Activated T-helper 1 cell treated with anti-CD3 and anti-CD28 coated beads, Interleukin-12 subunit alpha, Interleukin-12 subunit beta, Interleukin-2, Interleukin-4 antibody, amounts not matched to agents 30 ng/mL and 10 ng/mL and 1 ng/mL, durations not matched to agents 14 hours and 24 hours and 36 hours (primary cell): ENCODE data around the gene COL1A1. TPM values are rescaled to one million over a fixed set of nuclear protein-coding genes. Genes with fewer than 3 reads are reported as not detected.

Experiments used
- DNase-seq: peaks from one replicate; pipeline ENCODE4 v3.0.0; 2021; ENCODE audit warnings: low spot score
- H3K27ac Mint-ChIP-seq: one replicate; pipeline ENCODE4 v1.8.0; 2021; ENCODE audit warnings: mild to moderate bottlenecking, mixed read lengths
- H3K27me3 Mint-ChIP-seq: one replicate; pipeline ENCODE4 v1.8.0; 2022; ENCODE audit warnings: mild to moderate bottlenecking, moderate library complexity, mixed read lengths; ENCODE audit not compliant: insufficient read depth
- H3K36me3 Mint-ChIP-seq: one replicate; pipeline ENCODE4 v1.8.0; 2021; ENCODE audit warnings: low read depth, mixed read lengths
- H3K4me1 Mint-ChIP-seq: one replicate; pipeline ENCODE4 v1.8.0; 2021; ENCODE audit warnings: low read depth, mixed read lengths
- H3K4me3 Mint-ChIP-seq: one replicate; pipeline ENCODE4 v1.8.0; 2021; ENCODE audit warnings: mild to moderate bottlenecking, moderate library complexity, mixed read lengths
- H3K9me3 Mint-ChIP-seq: one replicate; pipeline ENCODE4 v1.8.0; 2021; ENCODE audit warnings: mixed read lengths
- intact Hi-C: fragments of 100-400 bp; cut with micrococcal nuclease; formaldehyde crosslinking; loops from one replicate; pipeline ENCODE4 v1.15.1; 2024
- total RNA-seq: library from RNA; stranded (reverse); gene quantifications from 2 replicates; pipeline ENCODE4 v1.2.3, GENCODE V29; 2022

COL1A1 gene
- total RNA-seq, 1 donor from 2014 or later = 2.0 TPM

GRCh38 chr17:50145532-50146229 lies 55.8 kb downstream of the COL1A1 start:
- no peaks in the 10 kb centered on the region for H3K27me3 Mint-ChIP-seq
- peak overlapping the region; percentile 77 for H3K4me3 Mint-ChIP-seq
- peak overlapping the region; percentile 75 for H3K27ac Mint-ChIP-seq
- peaks cover 52% of the 10 kb centered on the region for H3K36me3 Mint-ChIP-seq
- intact Hi-C loops = no loop called here
- peaks cover 71% of the 10 kb centered on the region for H3K4me1 Mint-ChIP-seq
- H3K9me3 Mint-ChIP-seq = no peaks in the 10 kb centered on the region
- DNase-seq = no peak

GRCh38 chr17:50144845-50145531 lies 56.4 kb downstream of the COL1A1 start:
- Mint-ChIP-seq H3K36me3 (peaks cover 58% of the 10 kb centered on the region), H3K4me3 (peak overlapping the region; percentile 77), H3K27me3 (no peaks in the 10 kb centered on the region), H3K4me1 (peaks cover 78% of the 10 kb centered on the region), H3K9me3 (no peaks in the 10 kb centered on the region), H3K27ac (peak overlapping the region; percentile 75)
- intact Hi-C loops = no loop called here
- no peak for DNase-seq

DNA sequence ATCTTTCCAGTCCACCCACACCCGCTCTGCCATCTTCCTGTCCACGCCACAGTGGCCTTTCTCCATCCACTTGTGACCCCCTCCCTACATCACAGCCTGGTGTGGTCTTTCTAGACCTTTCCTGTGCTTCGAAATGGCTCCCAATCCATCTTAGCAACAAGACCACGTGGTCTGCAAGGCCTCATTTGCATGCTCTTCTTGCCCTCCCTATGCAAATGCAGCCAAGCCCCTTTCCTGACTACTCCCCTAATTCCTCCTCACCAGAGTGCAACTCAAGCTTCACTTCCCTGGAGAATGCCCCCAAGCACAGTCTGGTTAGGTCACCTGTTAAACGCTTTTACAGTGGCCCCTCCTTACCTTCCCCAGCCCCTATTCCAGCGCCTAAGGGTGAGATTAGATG lies 57.1 kb downstream of the COL1A1 start:
- Mint-ChIP-seq H3K27me3 (no peaks in the 10 kb centered on the region), H3K9me3 (no peaks in the 10 kb centered on the region), H3K4me3 (peak overlapping the region; percentile 9), H3K36me3 (peaks cover 64% of the 10 kb centered on the region), H3K27ac (peak overlapping the region; percentile 64), H3K4me1 (peaks cover 84% of the 10 kb centered on the region)
- DNase-seq = no peak
- intact Hi-C loops = no loop called here

DNA sequence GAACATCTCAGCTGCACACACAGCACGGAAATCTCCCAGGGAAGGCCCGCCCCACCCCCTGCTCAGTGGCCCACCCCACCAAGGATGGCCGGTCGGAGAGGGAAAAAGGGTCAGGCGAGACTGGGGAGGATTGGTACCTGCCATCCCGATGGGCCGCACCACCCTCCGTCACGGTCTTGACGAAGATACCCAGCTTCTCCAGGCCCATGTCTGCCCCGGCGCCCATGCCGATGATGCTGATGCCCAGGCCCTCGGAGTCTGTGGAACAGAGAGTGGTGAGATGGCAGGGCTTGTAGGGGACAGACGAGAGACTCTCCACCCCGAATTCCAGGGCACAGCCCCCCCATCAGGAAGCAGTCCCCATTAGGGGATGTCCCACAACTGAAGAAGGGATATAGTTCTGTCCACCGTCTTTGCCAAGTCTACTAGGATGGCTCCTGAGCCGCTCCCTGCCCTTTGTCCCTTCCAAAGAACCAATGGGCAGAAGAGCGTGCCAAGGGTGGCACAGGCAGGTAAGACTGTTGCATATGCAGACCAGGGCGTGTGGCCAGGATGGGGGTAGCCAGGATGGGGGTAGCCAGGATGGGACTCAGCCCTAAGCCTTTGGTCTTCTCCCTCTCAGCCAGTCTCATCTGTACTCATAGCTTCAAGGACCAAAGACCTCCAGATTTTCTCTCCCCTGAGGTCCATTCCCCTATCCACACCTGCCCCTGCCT lies 57.8 kb downstream of the COL1A1 start:
- no peak for DNase-seq
- intact Hi-C loops = no loop called here
- Mint-ChIP-seq H3K27me3 (no peaks in the 10 kb centered on the region), H3K36me3 (peaks cover 70% of the 10 kb centered on the region), H3K4me3 (no peak overlapping the region), H3K4me1 (peaks cover 86% of the 10 kb centered on the region), H3K27ac (peak overlapping the region; percentile 64), H3K9me3 (no peaks in the 10 kb centered on the region)

DNA sequence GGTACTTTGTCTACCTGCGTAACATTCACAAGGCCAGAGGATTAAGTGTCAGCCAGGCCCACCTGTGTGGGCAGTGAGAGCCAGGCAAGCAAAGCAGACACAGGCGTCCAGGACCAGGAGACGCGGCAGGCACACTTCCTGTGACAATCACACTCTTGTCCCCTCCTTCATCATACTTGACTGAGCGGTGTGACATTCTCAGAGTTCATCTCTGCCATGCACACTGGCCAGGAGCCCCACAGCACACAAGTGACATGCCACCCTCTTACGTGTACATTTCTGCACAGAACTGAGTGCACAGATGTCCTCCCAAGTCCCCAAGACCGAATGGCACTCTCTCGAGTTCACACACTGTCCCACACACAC lies 59.7 kb downstream of the COL1A1 start:
- Mint-ChIP-seq H3K9me3 (no peaks in the 10 kb centered on the region), H3K36me3 (peaks cover 74% of the 10 kb centered on the region), H3K27me3 (no peaks in the 10 kb centered on the region), H3K4me1 (peaks cover 92% of the 10 kb centered on the region), H3K27ac (peak overlapping the region; percentile 87), H3K4me3 (peak overlapping the region; percentile 60)
- no peak for DNase-seq
- intact Hi-C loops = loop anchor here (2.0 kb wide), 1 partner anchor 57 kb away; no protein-coding TSS in a partner anchor

DNA sequence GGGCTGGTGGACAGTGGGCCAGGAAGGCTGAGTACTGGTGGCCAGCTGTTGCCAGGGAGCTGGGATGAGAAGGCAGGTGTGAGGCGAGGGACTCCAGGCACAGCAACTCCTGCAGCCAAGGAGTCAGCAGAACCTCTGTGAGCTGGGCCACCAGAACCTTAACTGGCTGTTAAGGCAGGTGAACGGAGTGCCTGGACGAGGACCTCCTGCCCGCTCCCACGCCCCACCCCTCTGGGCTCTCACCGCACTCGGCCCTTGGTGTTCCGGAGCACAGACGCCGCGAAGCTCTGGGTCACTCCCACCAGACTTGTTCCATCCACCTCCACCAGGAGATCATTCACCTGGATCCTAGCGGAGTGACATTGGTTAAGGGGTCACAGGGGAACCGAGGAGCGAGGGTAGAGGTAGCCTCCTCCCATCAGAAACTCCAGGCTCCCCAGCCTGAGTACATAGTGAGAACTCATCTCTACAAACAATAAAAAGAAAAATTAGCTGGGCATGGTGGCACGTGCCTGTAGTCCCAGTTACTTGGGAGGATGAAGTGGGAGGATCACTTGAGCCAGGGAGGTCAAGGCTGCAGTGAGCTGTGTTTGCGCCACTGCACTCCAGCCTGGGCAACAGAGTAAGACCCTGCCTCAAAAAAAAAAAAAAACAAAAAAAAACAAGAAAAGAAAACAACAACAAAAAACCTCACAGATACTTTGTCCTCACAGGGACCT lies 60.2 kb downstream of the COL1A1 start:
- H3K9me3 Mint-ChIP-seq = no peaks in the 10 kb centered on the region
- no peaks in the 10 kb centered on the region for H3K27me3 Mint-ChIP-seq
- peak overlapping the region; percentile 72 for H3K4me3 Mint-ChIP-seq
- H3K27ac Mint-ChIP-seq = peak overlapping the region; percentile 87
- intact Hi-C loops = loop anchor here (2.0 kb wide), 1 partner anchor 58 kb away; no protein-coding TSS in a partner anchor
- peaks cover 79% of the 10 kb centered on the region for H3K36me3 Mint-ChIP-seq
- no peak for DNase-seq
- H3K4me1 Mint-ChIP-seq = peaks cover 90% of the 10 kb centered on the region

DNA sequence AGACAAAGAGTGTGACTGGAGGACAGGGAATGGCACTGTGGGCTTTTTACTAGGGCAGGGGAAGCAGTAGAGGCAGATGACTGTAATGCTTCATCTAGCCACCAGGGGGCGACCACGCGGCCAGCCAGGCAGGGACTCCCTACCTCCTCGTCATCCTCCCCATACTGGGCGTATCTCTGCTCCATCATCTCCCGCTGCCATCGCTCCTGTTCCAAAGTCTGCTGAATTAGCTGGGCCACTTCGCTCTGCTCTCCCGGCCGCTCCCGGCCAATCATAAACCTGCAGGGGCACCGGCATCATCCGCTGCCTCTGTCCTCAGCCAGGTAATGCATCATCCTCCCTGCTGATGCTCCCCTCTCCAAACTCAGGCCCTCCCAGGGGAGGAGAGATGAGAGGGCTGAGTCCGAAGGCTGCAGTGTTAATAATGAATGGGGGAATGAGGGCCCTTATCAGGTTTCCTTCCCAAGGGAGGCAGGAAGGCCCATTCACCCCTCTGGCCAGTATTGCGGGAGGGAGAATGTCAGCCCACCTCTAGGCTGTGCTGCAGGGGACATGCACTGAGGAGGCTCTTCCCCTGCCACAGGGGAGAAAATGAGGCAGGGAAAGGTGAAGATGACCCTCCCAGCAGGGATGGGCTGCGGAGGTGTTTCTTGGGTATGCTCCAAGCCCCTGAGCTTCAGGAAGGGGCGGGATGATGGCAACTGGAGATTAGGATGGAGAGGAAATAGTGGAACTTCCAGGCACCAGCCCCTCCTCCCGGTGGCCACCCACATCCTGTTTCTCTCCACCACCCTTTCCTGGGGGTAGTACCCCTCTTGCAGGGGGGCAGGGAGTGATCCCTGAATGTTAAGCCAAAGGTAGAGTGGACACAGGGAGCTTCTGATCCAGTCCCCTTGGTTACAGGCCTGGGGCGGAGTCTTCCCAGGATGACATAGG lies 61.2 kb downstream of the COL1A1 start:
- DNase-seq = peak; percentile 74
- no peaks in the 10 kb centered on the region for H3K9me3 Mint-ChIP-seq
- peak overlapping the region; percentile 72 for H3K4me3 Mint-ChIP-seq
- H3K27me3 Mint-ChIP-seq = no peaks in the 10 kb centered on the region
- H3K4me1 Mint-ChIP-seq = peaks cover 80% of the 10 kb centered on the region
- intact Hi-C loops = loop anchor here (1.0 to 2.0 kb wide), 5 partner anchors 11 to 157 kb away; no protein-coding TSS in a partner anchor
- H3K27ac Mint-ChIP-seq = peak overlapping the region; percentile 79
- peaks cover 79% of the 10 kb centered on the region for H3K36me3 Mint-ChIP-seq

DNA sequence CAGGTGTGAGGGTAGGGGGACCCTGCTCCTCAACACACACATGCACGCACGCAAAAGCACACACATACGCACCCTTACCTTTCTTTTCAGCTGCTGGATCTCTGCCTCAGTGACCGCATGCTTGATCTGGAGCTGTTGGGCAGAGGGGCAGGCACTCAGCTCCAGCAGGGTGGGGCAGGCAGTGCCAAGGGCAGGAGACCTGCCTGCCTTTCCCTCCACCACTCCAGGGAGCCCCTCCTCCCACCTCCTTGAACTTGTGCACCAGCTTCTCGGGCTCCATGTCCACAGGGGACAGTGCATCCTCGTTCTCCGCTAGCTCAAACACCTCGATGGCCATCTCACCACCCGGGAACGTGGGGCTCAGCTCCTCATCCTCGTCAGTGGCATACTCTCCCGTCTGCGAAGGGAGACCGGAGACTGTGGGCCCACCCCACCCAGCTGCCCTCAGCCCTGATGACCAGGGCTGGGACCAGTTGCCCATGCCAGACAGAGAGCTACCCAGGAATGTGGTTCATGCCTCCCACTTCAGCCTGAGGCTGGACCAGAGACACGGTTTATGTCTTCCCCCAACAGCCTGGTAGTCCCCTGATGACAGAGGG lies 62.1 kb downstream of the COL1A1 start:
- H3K27me3 Mint-ChIP-seq = no peaks in the 10 kb centered on the region
- no peaks in the 10 kb centered on the region for H3K9me3 Mint-ChIP-seq
- intact Hi-C loops = no loop called here
- H3K36me3 Mint-ChIP-seq = peaks cover 71% of the 10 kb centered on the region
- peak overlapping the region; percentile 72 for H3K4me3 Mint-ChIP-seq
- peaks cover 71% of the 10 kb centered on the region for H3K4me1 Mint-ChIP-seq
- no peak for DNase-seq
- H3K27ac Mint-ChIP-seq = peak overlapping the region; percentile 79

DNA sequence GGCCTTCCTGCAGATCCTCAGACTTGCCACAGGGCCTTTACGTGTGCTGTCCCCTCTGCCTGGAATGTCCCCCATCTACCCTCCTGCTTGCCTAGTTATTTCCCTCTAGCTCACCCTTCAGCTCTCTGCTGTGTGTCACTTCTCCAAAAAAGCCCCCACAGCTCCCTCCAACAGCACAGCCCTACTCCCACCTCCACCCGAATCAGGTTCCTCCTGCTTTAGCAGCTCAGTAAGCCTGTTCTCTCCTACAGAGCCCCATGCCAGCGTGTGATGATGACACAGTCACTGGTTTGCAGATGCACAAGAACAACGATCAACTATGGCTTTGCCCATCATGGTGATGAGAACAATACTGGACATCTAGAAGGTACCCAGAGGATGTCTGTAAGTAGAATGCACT lies 64.4 kb downstream of the COL1A1 start:
- no peak for DNase-seq
- intact Hi-C loops = no loop called here
- Mint-ChIP-seq H3K4me3 (no peak overlapping the region), H3K36me3 (peaks cover 66% of the 10 kb centered on the region), H3K4me1 (peaks cover 55% of the 10 kb centered on the region), H3K27me3 (no peaks in the 10 kb centered on the region), H3K27ac (peak overlapping the region; percentile 21), H3K9me3 (no peaks in the 10 kb centered on the region)

GRCh38 chr17:50136096-50136687 lies 65.2 kb downstream of the COL1A1 start:
- Mint-ChIP-seq H3K9me3 (no peaks in the 10 kb centered on the region), H3K4me1 (peaks cover 55% of the 10 kb centered on the region), H3K4me3 (no peak overlapping the region), H3K27ac (no peak overlapping the region), H3K36me3 (peaks cover 63% of the 10 kb centered on the region), H3K27me3 (no peaks in the 10 kb centered on the region)
- DNase-seq = no peak
- intact Hi-C loops = no loop called here

DNA sequence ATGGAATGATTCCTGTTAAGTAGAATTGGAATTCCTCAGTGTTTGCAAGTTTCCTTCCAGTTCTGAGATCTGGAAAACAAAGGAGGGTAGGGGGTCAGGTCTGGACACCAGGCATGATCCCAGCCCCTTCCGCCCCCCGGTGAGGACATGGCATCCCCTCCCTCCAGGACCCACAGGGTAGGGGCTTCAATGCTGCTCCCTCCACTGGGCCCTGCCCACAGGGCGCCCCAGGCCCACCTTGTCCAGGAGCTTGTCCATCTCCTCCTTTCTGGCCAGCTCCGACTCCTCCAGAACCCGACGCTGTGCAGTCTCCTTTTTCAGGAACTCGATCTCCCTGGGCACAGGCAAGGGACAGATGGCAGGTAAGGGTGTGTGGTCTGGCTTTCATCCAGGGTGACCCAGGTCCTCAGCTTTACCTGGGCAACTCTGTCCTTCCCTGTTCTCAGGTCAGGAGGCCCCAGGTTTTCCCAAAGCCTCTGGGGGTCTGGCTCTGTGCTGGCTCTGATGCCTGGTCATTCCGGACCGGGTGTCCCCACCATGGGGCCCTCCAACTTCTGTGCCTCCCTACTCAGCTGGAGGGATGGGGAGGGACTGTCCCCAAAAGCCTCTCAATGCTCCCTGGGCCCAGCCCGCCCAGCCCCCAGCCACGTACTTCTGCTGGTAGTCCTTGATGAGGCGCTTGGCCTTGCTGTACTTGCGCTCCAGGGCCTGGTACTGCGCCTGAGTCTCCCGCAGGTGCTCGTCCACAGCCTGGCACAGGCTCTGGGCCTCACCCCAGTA lies 65.9 kb downstream of the COL1A1 start:
- Mint-ChIP-seq H3K4me3 (no peak overlapping the region), H3K4me1 (peaks cover 55% of the 10 kb centered on the region), H3K36me3 (peaks cover 58% of the 10 kb centered on the region), H3K27ac (no peak overlapping the region), H3K27me3 (peaks cover 4% of the 10 kb centered on the region), H3K9me3 (no peaks in the 10 kb centered on the region)
- no peak for DNase-seq
- intact Hi-C loops = no loop called here
